Ishikawa (cell line): ENCODE results near the gene C6orf62.
"Not testable (repeated sequence)": the region's sequence is repeated elsewhere in the genome, so short reads cannot be mapped to it uniquely, and the experiment has no call there.

Source experiments
- CEBPB ChIP-seq: IDR thresholded peaks from 2 replicates; pipeline ENCODE4 v1.6.1; 2012
- CREB1 ChIP-seq: IDR thresholded peaks from 2 replicates; pipeline ENCODE4 v1.6.1; 2012; ENCODE audit warnings: low read depth
- EP300 ChIP-seq: IDR thresholded peaks from 2 replicates; pipeline ENCODE4 v1.6.1; 2012; ENCODE audit warnings: borderline replicate concordance
- FOXM1 ChIP-seq: IDR thresholded peaks from 2 replicates; pipeline ENCODE4 v1.6.1; 2012; ENCODE audit warnings: low read depth, borderline replicate concordance
- MAX ChIP-seq: IDR thresholded peaks from 2 replicates; pipeline ENCODE4 v1.6.1; 2012
- RAD21 ChIP-seq: IDR thresholded peaks from 2 replicates; pipeline ENCODE4 v1.6.1; 2012; ENCODE audit warnings: low read depth
- REST ChIP-seq: IDR thresholded peaks from 2 replicates; pipeline ENCODE4 v1.6.1; 2012; ENCODE audit warnings: low read depth, mild to moderate bottlenecking
- TAF1 ChIP-seq: IDR thresholded peaks from 2 replicates; pipeline ENCODE4 v1.6.1; 2012; ENCODE audit warnings: low read depth, mild to moderate bottlenecking
- TCF12 ChIP-seq: IDR thresholded peaks from 2 replicates; pipeline ENCODE4 v1.6.1; 2012; ENCODE audit warnings: low read depth
- TEAD4 ChIP-seq: IDR thresholded peaks from 2 replicates; pipeline ENCODE4 v1.6.1; 2012

- not testable (repeated sequence) for TF ChIP-seq CEBPB, EP300, FOXM1, REST, TCF12, CREB1, TAF1, MAX, TEAD4
- peak; percentile 72 for TF ChIP-seq RAD21
These were observed 23.3 kb downstream of the C6orf62 start for GRCh38 chr6:24695635-24696034.
